ENCODE data around the gene MYOZ3.

The MYOZ3 gene

DNA sequence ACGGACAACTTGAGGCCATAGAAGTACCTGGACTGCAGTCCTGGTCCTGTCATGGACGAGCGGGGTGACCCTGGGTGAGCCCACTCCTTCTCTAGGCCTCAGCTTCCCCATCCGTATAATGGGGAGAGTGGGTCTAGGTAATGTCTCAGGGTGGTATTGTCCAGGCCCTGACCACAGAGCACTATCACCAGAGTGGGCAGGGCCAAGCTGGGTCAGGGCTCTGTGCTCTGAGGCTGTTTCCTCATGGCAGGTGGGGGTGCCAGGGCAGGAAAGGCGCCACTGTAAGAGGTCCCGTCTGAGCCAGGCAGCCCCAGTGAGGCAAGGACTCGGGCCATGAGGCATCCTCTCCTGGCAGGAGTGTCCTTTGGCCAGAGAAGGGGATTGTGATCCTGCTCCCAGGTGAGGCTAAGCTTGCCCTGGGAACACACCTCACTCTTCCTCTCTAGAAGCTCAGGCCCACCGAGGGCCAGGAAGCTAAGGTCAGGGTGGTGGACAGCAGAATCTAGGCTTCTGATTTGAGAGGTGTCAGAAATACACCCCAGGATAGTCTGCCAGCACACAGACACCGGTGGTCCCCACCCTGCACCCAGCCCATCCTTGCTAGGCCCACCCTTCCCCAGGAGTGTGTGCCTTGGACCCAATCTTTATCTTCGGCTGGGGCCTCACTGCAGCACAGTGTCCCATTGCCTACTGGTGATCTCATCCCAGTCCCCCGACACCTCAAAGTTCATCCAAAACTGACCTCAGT is 1.5 kb upstream of the MYOZ3 start:
- TF ChIP-seq, protein P1, sequence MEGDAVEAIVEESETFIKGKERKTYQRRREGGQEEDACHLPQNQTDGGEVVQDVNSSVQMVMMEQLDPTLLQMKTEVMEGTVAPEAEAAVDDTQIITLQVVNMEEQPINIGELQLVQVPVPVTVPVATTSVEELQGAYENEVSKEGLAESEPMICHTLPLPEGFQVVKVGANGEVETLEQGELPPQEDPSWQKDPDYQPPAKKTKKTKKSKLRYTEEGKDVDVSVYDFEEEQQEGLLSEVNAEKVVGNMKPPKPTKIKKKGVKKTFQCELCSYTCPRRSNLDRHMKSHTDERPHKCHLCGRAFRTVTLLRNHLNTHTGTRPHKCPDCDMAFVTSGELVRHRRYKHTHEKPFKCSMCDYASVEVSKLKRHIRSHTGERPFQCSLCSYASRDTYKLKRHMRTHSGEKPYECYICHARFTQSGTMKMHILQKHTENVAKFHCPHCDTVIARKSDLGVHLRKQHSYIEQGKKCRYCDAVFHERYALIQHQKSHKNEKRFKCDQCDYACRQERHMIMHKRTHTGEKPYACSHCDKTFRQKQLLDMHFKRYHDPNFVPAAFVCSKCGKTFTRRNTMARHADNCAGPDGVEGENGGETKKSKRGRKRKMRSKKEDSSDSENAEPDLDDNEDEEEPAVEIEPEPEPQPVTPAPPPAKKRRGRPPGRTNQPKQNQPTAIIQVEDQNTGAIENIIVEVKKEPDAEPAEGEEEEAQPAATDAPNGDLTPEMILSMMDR (IDR thresholded peaks at IDR 0.05; ENCODE audit: low read depth, low read length) = no peak
- no peak overlapping the region for H3K4me3 ChIP-seq (replicated peaks in 1 of 2; ENCODE audit: low read depth in 2 of 2, low read length in 2 of 2)
- no peak for DNase-seq (ENCODE audit: low read depth in 2 of 2)

DNA sequence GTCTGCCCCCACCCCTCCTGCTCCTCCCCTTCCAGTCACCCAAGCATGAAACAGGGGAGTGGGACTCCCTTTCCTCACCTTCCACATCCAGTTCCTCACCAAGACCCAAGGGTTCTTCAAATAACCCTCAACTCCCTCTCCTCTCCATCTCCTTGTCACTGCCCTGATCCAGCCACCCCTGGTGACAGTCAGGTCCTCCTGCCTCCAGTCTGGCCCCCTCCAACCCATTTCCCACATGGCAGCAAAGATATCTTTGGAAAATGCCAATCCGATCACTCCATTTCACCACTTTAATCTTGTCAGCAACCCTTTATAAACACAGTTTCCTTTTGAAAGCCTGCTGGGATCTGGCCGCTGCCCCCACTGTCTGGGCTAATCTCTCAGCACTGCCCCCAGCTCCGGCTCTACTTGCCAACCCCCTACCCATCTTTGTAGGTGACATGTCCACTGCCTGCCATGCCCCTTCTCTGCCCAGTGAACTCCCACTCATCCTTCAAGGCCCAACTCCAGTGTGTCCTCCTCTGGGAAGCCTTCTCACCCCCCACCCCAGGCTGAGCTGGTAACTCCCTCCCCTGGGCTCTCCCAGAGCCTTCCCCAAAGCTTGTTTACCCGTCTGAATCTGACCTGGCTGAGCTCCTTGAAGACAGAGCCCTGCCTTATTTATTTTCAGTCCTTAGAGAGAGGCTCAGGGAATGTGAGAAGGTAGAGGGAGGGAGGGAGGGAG is 781 bp upstream of the MYOZ3 start:
- no peak overlapping the region for H3K4me3 ChIP-seq (replicated peaks in 1 of 2; ENCODE audit: low read depth in 2 of 2, low read length in 2 of 2)
- DNase-seq (ENCODE audit: low read depth in 2 of 2) = no peak
- TF ChIP-seq, protein P1 (IDR thresholded peaks at IDR 0.05; ENCODE audit: low read depth, low read length) = no peak

DNA sequence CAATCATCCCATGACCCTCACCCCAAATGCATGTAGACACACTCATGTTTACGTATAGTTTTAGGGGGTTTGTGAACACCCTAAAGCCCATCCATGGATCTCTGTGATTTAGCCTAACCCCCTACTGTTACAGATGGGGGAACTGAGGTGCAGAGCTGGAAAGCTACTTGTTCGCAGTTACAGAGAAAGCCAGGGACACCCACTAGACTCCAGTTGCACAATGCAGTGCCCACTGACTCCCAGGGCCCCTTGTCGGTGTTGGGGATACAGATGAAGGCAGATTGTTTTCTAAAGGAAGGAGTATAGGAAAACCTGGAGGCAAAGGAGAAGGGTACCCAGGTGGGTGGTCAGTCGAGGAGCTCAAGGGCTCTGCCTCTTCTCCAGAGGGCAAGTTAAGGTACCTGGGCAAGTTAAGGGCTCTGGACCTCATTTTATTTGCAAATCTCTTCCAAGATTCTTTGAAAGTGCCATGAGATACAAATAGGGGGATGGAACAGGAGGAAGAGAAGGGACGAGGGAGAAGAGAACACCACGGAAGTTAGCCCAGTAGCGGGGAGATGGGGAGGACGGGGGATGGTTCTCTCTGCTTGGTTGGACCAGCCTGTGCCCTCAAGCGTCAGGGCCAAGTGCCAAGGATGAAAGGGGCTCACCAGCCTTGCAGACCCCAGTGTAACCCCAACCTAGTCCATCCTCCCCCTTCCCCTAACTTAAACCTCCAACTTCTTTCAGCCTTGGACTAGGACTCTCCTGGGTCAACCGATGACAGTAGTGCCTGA is 958 bp downstream of the MYOZ3 start:
- no peak for DNase-seq (ENCODE audit: low read depth in 2 of 2)
- TF ChIP-seq, protein P1 (IDR thresholded peaks at IDR 0.05; ENCODE audit: low read depth, low read length) = no peak
- no peak overlapping the region for H3K4me3 ChIP-seq (replicated peaks in 1 of 2; ENCODE audit: low read depth in 2 of 2, low read length in 2 of 2)

DNA sequence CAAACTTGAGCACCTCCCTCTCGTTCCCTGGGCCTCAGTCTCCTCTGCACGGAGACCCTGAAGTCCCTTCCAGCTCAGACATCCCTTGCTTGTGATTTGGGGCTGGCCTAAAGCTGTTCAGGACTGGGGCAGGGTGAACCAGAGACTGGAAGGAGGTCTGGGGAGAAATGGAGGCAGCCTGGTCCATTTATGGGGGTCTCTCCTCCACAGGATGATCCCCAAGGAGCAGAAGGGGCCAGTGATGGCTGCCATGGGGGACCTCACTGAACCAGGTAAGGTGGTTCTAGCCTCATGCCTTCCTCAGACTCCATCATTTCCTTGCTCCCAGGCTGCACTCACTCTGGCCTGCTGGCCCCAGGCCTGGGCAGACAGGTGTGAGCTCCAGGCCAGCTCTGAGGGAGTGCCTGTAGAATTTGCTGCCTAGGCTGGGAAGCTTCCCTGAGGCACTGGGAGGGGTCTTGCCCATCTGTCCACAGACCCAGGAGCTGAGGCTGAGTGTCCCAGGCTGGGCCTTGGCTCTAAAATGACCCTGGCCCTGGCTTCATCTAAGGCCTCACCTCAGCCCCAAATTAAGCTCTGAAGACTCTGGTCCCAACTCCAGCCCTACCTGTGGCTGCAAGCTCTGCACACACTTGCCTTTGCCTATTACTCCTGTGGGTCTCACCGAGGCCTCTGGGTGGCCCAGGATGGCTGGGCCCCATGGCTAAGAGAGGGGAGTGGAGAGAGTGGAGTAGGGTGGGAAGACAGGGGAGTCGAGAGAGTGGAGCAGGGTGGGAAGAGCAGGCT is 1.9 kb downstream of the MYOZ3 start:
- no peak overlapping the region for H3K4me3 ChIP-seq (replicated peaks in 1 of 2; ENCODE audit: low read depth in 2 of 2, low read length in 2 of 2)
- DNase-seq (ENCODE audit: low read depth in 2 of 2) = no peak
- TF ChIP-seq, protein P1 (IDR thresholded peaks at IDR 0.05; ENCODE audit: low read depth, low read length) = no peak

DNA sequence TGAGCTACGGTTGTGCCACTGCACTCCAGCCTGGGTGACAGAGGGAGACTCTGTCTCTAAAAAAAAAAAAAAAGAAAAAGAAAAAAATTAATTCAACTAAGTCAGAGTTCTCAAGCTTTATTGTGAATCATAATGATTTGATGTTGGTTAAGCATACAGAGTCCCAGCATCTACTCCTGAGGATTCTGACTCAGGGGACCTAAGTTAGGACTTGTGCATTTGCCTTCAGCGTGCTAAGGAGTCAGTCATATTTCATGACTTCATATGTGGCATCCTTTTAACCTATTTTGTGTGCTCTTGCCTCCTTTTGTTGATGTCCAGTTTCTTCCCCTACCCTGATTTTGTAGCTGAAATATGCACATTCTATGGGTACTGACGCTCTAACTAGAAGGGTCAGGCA is 2.9 kb downstream of the MYOZ3 start:
- TF ChIP-seq, protein P1 (IDR thresholded peaks at IDR 0.05; ENCODE audit: low read depth, low read length) = no peak
- H3K4me3 ChIP-seq (replicated peaks in 1 of 2; ENCODE audit: low read depth in 2 of 2, low read length in 2 of 2) = no peak overlapping the region
- DNase-seq (ENCODE audit: low read depth in 2 of 2) = no peak

DNA sequence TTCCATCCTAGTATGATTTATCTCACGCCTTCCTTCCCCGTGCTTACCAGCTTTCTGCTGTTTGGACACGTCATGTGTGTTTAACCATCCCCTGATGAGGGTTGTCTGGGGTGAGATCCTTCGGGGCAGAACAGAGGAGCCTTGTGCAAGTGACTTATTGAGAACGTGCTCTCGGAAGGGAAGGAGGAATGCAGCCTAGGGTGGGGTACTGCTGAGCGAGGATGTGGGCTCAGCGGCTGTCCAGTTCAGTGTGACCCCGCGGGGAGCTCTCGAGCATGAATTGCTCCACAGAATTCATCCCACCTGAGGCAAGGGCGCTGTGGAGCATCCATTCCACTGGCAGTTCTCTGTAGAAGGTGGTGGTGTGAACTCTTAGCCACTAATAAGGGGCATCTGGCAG is 4.0 kb downstream of the MYOZ3 start:
- H3K4me3 ChIP-seq (replicated peaks in 1 of 2; ENCODE audit: low read depth in 2 of 2, low read length in 2 of 2) = no peak overlapping the region
- TF ChIP-seq, protein P1 (IDR thresholded peaks at IDR 0.05; ENCODE audit: low read depth, low read length) = no peak
- peak in 1 of 2 donors; percentile 16 for DNase-seq (ENCODE audit: low read depth in 2 of 2)
